Measurements from ENCODE around the gene AHCYL1.

Gene AHCYL1

GRCh38 chr1:110059133-110059863, 74.7 kb downstream of the AHCYL1 start:
- no peak for DNase-seq (ENCODE audit: low read depth in 1 of 2, low spot score in 1 of 2)

- peak; percentile 32 to 68 for DNase-seq (ENCODE audit: low read depth in 1 of 2, low spot score in 1 of 2)
Observed at GRCh38 chr1:110060034-110060661, 75.6 kb downstream of the AHCYL1 start.

- DNase-seq (ENCODE audit: low read depth in 1 of 2, low spot score in 1 of 2): no peak
Observed at GRCh38 chr1:110060662-110061060, 76.1 kb downstream of the AHCYL1 start.

- DNase-seq (ENCODE audit: low read depth in 1 of 2, low spot score in 1 of 2): no peak
Observed at GRCh38 chr1:110061341-110061740, 76.8 kb downstream of the AHCYL1 start.

GRCh38 chr1:110062612-110063011, 78.0 kb downstream of the AHCYL1 start:
- DNase-seq (ENCODE audit: low read depth in 1 of 2, low spot score in 1 of 2): no peak

GRCh38 chr1:110063781-110064180, 79.2 kb downstream of the AHCYL1 start:
- no peak for DNase-seq (ENCODE audit: low read depth in 1 of 2, low spot score in 1 of 2)

- DNase-seq (ENCODE audit: low read depth in 1 of 2, low spot score in 1 of 2): no peak
Observed at GRCh38 chr1:110064576-110065337, 80.2 kb downstream of the AHCYL1 start.

- DNase-seq (ENCODE audit: low read depth in 1 of 2, low spot score in 1 of 2): no peak
Observed at GRCh38 chr1:110065841-110066240, 81.3 kb downstream of the AHCYL1 start.

- no peak for DNase-seq (ENCODE audit: low read depth in 1 of 2, low spot score in 1 of 2)
Observed at GRCh38 chr1:110067479-110067892, 82.9 kb downstream of the AHCYL1 start.

- DNase-seq (ENCODE audit: low read depth in 1 of 2, low spot score in 1 of 2): no peak
Observed at GRCh38 chr1:110067893-110068645, 83.5 kb downstream of the AHCYL1 start.

- DNase-seq (ENCODE audit: low read depth in 1 of 2, low spot score in 1 of 2): no peak
Observed at GRCh38 chr1:110068646-110069403, 84.3 kb downstream of the AHCYL1 start.

GRCh38 chr1:110069404-110070281, 85.1 kb downstream of the AHCYL1 start:
- DNase-seq (ENCODE audit: low read depth in 1 of 2, low spot score in 1 of 2): no peak

- no peak for DNase-seq (ENCODE audit: low read depth in 1 of 2, low spot score in 1 of 2)
Observed at GRCh38 chr1:110070282-110070669, 85.7 kb downstream of the AHCYL1 start.

GRCh38 chr1:110070671-110071242, 86.2 kb downstream of the AHCYL1 start, which contains the start of gene ALX3:
ALX3 (minus strand) TSS chr1:110070672; CDS start chr1:110070612, 60 bp downstream.
- no peak for DNase-seq (ENCODE audit: low read depth in 1 of 2, low spot score in 1 of 2)

Measured in stimulated activated CD4-positive, alpha-beta T cell treated with anti-CD3 and anti-CD28 coated beads, Interleukin-15, amount 100 ng/mL, for 1 hour (primary cell).